ENCODE measurements around the gene EXOC3L4.
"Not testable (repeated sequence)": the region's sequence is repeated elsewhere in the genome, so short reads cannot be mapped to it uniquely, and the experiment has no call there.

EXOC3L4 gene

DNA sequence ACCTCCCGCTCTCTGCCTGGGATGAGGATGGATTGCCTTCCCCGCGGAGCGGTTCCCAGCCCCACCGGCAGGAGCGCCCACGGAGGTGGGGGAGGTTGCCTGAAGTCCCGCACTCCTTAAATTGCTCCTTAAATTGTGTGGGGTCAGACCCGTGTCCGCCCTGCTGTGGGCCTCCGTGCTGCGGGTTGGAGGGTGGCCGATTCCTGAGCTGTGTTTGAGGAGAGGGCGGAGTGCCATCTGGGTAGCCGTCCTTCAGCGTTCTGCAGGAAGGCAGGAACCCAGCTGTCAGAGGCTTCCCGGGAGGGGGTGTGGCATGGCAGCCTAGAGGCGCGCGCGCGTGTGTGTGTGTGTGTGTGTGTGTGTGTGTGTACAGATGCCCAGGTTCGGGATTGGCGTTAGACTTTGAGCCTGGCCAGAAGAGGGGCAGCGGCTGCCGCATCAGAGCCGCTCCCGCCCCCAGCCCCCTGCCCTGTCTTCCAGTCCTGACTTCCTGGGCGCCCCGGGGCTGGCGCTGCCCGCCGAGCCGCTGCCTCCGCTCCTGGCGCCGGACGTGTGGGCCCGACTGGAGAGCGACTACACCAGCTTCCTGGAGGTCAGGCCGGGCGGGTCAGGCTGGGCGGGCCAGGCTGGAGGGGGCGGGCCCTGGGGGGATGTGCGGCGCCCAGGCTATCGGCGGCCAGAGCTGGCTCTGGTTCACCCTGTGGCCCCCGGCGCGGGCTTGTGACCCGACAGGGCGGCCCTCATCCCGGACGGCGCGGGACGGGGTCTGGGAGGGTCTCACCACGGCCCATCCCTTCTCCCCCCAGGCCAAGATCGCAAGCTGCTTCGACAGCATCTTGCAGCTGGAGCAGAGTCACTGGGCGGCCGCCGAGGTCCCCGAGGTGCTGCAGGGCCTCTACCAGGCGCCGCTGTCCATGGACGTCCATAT, 9.2 kb downstream of the EXOC3L4 start:
- in situ Hi-C loops (cut with MboI; ENCODE audit: low sequenced_read_pairs) = no loop called here

DNA sequence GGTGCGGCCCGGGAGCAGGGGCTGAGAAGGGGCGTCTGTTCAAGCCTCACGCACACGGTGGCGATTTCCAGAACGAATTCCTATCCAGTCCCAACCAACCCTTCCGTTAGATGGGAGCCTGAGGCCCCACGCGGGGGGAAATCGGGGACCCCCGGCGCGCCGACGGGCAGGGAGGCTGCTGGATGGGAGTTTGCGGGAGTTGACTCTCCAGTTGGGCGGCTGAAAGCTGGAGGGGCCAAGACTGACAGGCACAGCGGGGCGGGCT, 9.8 kb downstream of the EXOC3L4 start:
- in situ Hi-C loops (cut with MboI; ENCODE audit: low sequenced_read_pairs) = no loop called here

DNA sequence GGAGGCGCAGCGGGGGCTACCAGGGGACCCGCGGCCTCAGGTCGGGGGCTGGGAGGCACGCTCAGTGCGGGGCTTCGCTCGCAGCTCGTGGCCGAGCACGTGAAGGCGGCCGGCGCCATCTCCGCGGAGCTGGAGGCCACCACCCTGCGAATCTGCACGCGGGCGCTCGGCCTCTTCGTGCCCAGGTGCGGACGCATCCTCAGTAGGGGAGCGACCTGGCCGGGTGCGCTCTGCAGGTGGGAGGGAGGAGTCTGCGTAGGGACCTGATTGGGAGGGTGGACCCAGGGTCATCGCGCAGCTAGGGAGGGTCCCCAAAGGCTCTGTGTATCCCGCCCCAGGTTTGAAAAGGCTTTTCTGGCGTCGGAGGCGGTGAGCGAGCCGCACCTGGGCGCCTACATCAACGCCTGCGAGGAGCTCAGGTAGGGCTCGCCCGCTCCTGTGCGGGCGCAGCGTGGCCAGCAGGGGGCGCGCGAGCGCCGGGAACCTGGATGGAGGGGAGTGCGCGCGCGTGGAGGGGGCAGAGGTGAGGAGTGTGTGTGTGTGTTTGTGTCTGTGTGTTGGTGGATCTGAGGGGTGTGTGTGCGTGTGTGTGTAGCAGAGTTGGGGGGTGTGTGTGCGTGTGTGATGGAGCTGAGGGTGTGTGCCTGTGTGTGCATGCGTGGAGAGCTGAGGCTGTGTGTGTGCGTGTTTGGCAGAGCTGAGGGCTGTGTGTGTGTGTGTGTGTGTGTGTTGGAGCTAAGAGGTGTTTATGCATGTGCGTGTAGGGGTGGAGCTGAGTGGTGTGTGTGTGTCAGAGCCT, 10.3 kb downstream of the EXOC3L4 start:
- in situ Hi-C loops (cut with MboI; ENCODE audit: low sequenced_read_pairs) = no loop called here

DNA sequence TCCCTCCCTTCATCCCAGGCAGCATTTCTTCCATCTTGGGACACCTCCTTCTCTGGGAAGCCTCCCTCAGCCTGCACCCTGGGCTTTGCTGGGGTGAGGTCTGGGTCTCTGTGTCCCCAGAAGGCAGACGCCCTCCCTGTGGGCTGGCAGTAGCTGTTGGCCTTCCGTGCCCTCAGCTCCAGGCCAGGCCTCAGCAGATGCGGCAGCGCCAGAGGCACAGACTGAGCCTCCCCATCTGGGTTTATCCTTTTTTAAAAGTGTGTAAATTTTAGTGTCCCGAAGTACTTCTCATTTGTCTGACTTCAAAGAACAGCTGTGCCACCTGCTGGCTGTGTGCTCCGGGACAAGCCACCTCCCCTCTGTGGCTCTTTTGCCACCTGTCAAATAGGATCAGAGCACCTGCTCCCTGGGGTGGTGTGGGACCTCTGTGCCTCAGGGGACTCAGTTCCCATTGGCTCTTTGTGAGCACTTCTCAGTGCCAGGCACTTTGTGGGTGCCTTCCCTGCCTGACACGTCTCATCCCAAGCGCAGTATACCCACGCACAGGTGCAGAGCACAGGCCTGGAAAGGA, 11.1 kb downstream of the EXOC3L4 start:
- in situ Hi-C loops (cut with MboI; ENCODE audit: low sequenced_read_pairs) = no loop called here

DNA sequence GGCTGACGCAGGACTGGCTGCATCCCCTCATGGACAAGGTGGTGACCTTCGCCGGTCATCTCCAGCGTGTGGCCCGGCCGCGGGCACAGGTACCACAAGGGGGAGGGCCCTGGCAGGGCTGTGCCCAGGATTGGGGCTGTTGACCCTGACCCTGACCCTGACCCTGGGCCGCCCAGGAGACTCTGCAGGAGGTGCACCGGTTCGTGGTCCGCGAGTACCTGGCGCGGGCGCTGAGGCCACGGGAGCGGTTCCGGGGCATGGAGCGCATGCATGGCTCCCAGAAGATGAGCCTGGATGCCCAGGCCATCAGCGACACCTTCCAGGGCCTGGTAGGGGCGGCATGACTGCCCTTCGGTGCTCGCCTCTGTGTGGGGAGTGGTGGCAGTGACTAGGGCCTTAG, 12.9 kb downstream of the EXOC3L4 start:
- in situ Hi-C loops (cut with MboI; ENCODE audit: low sequenced_read_pairs) = no loop called here

DNA sequence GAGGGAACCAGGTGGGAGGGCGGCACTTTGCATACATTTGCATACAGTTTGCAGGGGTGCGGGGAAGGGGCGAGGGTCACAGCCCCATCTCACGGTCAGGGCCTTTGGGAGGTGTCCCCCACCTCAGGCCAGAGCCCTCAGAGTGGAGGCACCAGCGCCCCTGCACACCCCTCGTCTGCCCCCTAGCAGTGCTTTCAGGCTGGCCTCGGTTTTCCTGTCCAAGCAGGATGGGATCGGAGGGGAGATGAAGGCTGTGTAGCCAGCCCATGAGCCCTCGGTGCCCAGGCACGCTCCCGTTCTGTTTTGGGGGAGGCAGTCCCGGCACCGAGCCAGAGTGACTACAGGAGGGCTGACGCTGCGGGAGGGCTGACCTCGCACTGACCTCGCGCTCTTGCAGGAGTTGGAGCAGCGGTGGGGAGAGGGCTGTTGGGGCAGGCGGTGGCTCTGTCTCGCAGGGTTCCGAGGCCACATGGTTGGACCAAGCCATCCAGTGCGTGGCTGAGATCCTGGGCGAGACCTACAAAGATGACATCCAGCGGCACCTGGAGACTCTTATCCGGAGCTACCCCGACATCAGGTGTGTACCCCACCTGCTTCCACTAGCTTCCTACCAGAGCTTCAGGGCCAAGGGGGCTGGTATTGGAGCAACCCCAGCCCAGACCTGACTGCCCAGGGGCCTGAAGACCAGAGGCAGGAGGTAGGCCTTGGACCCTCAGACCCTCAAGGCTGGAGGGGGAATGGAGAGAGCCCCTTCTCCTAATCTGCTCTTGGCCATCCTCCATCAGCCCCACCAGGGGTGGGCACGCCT, 13.6 kb downstream of the EXOC3L4 start:
- in situ Hi-C loops (cut with MboI; ENCODE audit: low sequenced_read_pairs) = no loop called here

DNA sequence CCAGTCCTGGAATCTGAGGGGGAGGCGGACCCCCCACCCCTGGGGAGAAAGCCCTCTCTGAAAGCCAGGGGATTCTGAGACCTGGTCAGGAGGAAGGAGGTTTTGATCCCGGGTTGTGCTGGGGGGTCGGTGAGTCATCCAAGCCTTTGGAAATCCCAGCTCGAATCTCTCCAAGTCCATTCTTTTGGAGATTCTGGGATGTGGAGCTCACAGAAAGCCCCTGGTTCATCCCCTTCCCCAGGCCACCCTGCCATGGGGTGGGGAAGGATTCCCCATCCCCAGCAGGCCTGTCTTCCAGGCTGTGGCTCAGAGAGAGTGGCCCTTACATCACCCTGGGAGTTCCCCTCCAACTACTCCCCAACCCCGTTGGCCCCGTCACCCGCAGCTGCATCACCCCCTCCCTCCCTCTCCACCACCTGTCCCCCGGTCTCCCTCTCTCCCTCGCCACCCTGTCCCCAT, 14.3 kb downstream of the EXOC3L4 start:
- in situ Hi-C loops (cut with MboI; ENCODE audit: low sequenced_read_pairs) = no loop called here

DNA sequence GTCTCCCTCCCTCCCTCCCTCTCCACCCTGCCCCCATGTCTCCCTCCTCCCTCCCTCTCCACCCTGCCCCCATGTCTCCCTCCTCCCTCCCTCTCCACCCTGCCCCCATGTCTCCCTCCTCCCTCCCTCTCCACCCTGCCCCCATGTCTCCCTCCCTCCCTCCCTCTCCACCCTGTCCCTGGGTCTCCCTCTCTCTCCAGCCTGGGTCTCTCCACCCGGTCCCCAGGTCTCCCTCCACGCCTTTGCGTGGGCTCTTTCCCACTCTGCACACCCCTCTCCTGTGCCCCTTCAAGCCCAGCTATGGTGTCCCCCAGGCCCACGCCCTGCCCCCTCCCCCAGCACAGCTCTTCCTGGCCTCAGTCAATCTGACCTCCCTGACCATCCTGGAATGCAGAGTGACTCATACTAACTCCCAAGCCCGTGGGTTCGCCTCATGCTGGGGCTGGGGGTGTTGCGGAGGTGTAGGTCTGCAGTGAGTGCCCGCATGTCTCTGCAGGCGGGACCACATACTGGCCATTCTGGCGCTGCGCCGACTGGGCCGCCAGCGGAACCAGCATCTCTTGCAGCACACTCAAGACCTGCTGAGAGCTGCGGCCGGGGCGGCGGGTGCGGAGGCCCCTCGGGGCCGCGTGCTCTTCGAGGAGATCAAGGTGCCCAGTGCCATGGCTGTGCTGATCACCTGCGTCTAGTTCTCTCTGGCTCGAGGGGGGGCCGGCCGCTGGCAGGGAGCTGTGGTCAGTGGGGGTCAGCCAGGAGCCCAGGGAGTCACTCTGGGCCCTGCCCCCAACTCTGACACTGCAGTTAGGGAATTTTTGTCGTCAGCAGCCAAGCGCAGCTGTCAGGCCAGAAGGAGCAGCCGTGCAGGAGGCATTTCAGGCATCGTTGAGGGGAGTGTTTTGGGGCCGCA, 15.3 kb downstream of the EXOC3L4 start:
- in situ Hi-C loops (cut with MboI; ENCODE audit: low sequenced_read_pairs) = no loop called here

DNA sequence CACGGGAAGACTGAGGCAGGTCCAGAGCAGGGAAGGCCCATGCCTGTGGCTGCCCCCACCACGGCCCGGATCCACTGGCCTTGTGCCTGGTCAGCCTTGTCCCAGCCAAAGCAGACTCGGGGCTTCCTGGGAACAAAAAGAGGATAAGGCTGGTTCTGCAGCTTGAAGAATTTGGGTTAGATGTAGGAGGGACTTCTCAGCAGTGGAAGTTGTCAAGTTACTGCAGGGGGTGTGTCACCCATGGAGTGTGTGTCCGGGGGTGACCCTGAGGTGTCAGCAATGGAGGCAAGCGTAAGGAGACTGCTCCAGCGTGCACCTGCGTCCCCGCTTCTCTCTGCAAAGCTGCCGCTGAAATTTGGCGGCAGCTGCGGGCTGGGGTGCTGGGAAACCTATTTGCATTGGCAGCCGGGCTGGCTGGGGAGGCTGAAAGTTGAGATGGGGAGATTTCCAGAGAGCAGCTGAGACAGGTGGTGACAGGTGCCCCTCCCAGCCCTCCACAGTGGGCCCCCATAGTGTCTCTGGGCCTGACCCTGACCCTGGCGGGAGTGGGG, 16.2 kb downstream of the EXOC3L4 start:
- in situ Hi-C loops (cut with MboI; ENCODE audit: low sequenced_read_pairs) = no loop called here

DNA sequence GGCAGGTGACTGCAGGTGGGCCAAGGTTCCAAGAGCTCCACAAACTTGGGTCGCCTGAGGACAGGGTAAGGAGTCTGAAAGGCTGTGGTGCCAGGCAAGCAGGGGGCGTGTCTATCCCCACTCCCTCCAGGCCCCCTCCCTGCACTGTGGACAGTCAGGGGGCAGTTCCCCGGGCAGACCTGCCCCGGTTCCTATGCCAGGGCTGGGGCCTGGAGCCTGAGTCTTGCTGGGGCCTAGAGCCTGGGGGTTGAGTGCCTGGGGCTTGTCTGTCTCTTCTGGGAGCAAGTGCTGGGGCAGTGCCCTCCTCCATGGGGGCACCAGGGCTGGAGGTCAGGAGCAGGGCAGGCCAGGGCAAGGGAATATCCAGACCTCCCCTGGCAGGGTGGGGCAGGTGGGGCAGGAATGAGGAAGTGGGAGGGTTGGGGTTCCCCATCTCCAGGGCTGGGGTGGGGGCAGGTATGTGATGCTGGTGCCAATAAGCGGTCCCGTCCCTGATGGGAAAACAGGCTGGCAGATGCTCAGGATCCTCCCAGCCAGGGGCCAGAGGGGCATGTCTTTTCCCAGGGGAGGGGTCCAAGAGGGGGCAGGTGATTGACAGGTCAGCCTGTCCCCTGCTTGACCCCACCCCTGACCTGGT, 16.8 kb downstream of the EXOC3L4 start:
- in situ Hi-C loops (cut with MboI; ENCODE audit: low sequenced_read_pairs) = no loop called here

DNA sequence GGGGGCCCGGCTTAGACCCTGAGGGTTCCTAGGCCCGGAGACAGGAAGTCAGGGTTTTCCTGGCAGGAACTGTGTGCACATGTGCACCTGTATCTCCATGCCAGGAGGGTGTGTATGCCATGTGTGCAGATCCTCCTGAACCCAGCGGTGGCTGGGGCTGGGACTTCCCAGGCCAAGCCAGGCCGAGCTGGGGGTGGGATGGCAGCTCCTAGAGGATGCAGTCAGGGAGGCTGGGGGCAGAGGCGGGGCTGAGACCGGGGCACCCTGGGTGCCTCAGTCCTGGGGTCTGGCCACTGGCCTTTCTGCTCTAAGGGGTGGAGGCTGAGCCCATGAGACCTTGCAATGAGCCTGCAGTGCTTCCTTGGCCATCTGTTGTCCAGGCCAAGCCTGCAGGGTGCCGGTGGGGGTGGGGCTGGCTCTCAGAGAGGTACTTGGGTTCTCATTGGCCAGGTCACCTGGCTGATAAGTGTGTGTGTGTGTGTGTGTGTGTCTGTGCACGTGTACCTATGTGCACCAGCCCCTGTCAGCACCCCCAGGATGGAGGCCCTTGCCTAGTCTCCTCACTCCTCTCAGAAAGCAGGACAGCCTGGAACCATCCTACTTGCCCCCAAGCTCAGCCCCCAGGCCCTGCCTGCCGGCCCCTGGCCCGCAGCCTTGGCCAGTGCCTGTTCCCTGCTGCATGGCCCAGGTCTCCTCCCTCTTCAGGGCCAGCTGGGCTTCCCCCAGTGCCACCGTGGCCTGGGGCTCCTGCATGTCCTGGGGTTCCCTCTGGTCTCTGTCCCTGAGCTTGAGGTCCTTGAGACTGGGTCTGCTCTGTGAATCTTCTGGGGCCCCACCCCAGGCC, 18.1 kb downstream of the EXOC3L4 start:
- in situ Hi-C loops (cut with MboI; ENCODE audit: low sequenced_read_pairs) = no loop called here

DNA sequence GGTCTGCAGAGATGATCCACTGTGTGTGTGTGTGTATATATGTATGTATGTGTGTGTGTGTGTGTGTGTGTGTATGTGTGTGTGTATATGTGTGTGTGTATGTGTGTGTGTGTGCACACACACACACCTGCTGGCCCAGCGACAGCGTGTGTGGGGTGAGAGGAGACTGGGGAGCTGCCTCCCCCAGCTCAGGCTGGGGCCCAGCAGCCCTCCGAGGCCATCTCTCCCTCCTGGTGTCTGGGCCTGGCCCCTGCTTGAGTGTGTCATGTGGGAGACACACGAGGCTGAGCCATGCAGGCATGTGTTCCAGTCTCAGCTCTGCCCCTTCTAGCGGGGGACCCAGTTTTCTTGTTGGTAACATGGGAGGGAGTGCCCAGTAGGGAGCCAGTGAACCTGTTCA, 18.8 kb downstream of the EXOC3L4 start:
- in situ Hi-C loops (cut with MboI; ENCODE audit: low sequenced_read_pairs) = no loop called here

DNA sequence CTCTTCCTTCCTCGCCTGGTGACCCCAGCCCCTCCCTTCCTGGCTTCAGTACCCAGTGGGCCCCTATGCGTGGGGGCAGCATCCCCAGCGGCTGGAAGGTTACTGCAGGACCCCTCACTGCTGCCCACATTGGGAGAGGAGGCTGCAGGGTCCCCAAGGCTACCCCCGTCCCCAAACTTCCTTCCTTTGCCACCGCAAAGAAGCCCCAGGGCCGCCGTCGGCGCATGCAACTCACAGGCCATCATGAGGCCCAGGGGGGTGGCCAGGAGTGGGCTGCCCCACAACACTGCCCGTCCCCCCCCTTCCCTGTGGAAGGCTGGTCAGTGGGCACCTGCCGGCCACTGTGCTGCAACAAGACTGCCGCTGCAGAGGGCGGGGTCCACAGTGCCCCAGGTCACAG, 19.2 kb downstream of the EXOC3L4 start:
- in situ Hi-C loops (cut with MboI; ENCODE audit: low sequenced_read_pairs) = no loop called here

DNA sequence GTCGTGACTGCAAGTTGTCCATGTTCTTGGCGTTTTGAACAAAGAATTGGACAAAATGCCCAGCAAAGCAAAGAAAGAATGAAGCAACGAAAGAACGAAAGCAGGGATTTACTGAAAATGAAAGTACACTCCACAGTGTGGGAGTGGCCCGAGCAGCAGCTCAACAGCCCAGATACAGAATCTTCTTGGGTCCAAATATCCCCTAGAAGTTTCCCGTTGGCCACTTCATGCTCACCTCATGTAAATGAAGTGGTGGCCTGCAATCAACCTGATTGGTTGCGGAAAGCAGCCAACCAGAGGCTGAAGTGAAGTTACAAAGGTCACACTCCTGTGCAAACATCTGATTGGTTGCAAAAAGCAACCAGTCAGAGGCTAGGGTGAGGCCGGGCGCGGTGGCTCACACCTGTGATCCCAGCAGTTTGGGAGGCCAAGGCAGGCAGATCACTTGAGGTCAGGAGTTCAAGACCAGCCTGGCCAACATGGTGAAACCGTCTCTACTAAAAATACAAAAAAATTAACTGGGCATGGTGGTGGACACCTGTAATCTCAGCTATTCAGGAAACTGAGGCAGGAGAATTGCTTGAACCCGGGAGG, 20.7 kb downstream of the EXOC3L4 start:
- in situ Hi-C loops (cut with MboI; ENCODE audit: low sequenced_read_pairs) = not testable (repeated sequence)

DNA sequence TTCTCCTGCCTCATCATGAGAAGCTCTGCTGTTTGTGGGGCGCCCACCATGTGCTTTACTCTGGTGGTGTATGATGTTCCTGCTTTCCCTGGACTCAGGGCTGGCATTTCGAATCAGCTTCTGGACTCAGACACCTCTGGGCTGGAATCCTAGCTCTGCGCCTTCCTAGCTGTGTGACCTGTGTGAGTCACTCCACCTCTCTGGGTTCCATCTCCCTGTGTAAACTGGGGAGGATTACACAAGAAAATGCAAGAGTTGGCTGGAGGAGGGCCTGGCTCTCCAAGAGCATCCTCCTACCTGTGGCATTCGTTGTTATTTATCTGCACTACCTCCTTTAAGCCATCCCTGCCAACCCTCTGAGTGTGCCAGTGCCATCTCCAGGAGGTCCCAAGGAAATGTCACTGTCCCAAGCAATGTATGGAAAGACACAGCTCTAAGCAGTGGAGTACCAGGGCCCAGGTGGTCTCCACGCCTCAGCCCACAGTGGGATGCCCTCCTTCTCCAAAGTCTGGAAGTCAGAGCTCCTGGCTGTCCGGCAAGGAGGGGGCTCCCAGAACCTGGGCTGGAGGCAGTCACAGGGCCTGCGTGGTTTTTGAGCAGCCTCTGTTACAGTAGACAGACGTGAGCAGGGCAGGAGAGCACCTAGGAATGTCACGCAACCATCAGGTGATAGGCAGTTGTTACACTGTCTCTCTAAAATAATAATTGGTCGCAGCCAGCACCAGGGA, 21.5 kb downstream of the EXOC3L4 start:
- in situ Hi-C loops (cut with MboI; ENCODE audit: low sequenced_read_pairs) = no loop called here

DNA sequence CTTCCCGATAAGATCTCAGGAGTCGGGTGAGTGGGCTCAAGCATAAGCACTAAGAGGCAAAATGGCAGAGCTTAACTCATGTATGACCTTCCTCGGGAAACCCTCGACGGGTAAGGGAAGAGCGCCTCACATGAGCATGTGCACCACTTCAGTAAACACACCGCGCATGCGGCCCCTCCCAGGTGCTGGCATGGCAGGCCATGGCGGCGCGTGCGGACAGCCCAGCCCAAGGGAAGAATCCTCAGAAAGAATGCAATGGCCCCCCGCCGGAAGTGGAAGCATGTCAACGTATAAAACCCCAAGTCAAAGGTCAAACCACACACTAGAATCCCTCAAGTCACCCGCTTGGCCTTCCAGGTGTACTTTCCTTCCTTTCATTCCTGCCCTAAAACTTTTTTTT, 22.1 kb downstream of the EXOC3L4 start:
- in situ Hi-C loops (cut with MboI; ENCODE audit: low sequenced_read_pairs) = no loop called here

DNA sequence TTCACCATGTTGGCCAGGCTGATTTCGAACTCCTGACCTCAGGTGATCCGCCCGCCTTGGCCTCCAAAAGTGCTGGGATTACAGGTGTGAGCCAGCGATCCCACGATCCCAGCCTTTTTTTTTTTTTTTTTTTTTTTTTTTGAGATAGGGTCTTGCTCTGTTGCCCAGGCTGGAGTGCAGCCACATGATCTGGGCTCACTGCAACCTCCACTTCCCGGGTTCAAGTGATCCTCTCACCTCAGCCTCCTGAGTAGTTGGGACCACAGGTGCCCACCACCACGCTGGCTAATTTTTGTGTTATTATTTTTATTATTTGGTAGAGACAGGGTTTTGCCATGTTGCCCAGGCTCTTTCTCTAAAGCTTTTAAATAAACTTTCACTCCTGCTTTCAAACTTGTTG, 23.0 kb downstream of the EXOC3L4 start:
- in situ Hi-C loops (cut with MboI; ENCODE audit: low sequenced_read_pairs) = not testable (repeated sequence)

Measured in HL-60/S4 (cell line).